GM19455 (cell line): ENCODE results near the gene GDF10.

Source experiments
- ATAC-seq: cut with Tn5 transposase; IDR thresholded peaks from one replicate; pipeline ENCODE4 v1.9.1; 2021; ENCODE audit not compliant: unreplicated experiment

Gene GDF10

GRCh38 chr10:47332371-47332770, 32.4 kb downstream of the GDF10 start:
- ATAC-seq, result no peak

GRCh38 chr10:47332946-47333345, 32.9 kb downstream of the GDF10 start:
- ATAC-seq, result no peak

- no peak for ATAC-seq
These were observed 33.5 kb downstream of the GDF10 start for GRCh38 chr10:47333532-47333931.

- no peak for ATAC-seq
These were observed 34.7 kb downstream of the GDF10 start for GRCh38 chr10:47334466-47335295.

GRCh38 chr10:47335906-47336305, 35.9 kb downstream of the GDF10 start:
- no peak for ATAC-seq

GRCh38 chr10:47336387-47337134, 36.6 kb downstream of the GDF10 start:
- ATAC-seq, result no peak

GRCh38 chr10:47337310-47337709, 37.3 kb downstream of the GDF10 start:
- no peak for ATAC-seq

GRCh38 chr10:47339186-47339735, 39.3 kb downstream of the GDF10 start:
- ATAC-seq, result no peak

- ATAC-seq, result no peak
These were observed 40.0 kb downstream of the GDF10 start for GRCh38 chr10:47339759-47340607.

- ATAC-seq, result no peak
These were observed 40.7 kb downstream of the GDF10 start for GRCh38 chr10:47340608-47341170.

GRCh38 chr10:47344996-47345870, 45.2 kb downstream of the GDF10 start:
- ATAC-seq, result no peak

- ATAC-seq, result no peak
These were observed 46.7 kb downstream of the GDF10 start for GRCh38 chr10:47346581-47347302.

- ATAC-seq, result no peak
These were observed 47.3 kb downstream of the GDF10 start for GRCh38 chr10:47347303-47347675.

GRCh38 chr10:47348138-47348651, 48.2 kb downstream of the GDF10 start, which contains the start of gene RBP3:
Gene RBP3, plus strand, starts transcription at chr10:47348363. Its CDS starts 122 bp downstream, at chr10:47348485.
- no peak for ATAC-seq

- no peak for ATAC-seq
These were observed 48.9 kb downstream of the GDF10 start for GRCh38 chr10:47348661-47349470.

- ATAC-seq, result no peak
These were observed 49.5 kb downstream of the GDF10 start for GRCh38 chr10:47349516-47349915.

GRCh38 chr10:47349941-47350371, 50.0 kb downstream of the GDF10 start:
- no peak for ATAC-seq
